ENCODE data around the gene NUP62.

The NUP62 gene

GRCh38 chr19:49864890-49865289 lies 64.4 kb downstream of the NUP62 start:
- DNase-seq: no peak

GRCh38 chr19:49863935-49864320 lies 65.4 kb downstream of the NUP62 start:
- no peak for DNase-seq

GRCh38 chr19:49863254-49863934 lies 65.9 kb downstream of the NUP62 start:
- DNase-seq: no peak

GRCh38 chr19:49862391-49863253 lies 66.7 kb downstream of the NUP62 start:
- no peak for DNase-seq

GRCh38 chr19:49861541-49862378 lies 67.5 kb downstream of the NUP62 start:
- no peak for DNase-seq

- DNase-seq: no peak
Observed at GRCh38 chr19:49861107-49861506, 68.2 kb downstream of the NUP62 start.

- DNase-seq: no peak
Observed at GRCh38 chr19:49860336-49861102, 68.8 kb downstream of the NUP62 start.

GRCh38 chr19:49859682-49860335 lies 69.5 kb downstream of the NUP62 start:
- no peak for DNase-seq

GRCh38 chr19:49858088-49858985 lies 71.0 kb downstream of the NUP62 start:
- no peak for DNase-seq

- no peak for DNase-seq
Observed at GRCh38 chr19:49857838-49858087, 71.5 kb downstream of the NUP62 start.

GRCh38 chr19:49857061-49857837 lies 72.1 kb downstream of the NUP62 start:
- DNase-seq: no peak

Measured in T1000 (cell line).